SK-N-SH (cell line): ENCODE data around the gene TLL2. TPM values are rescaled to one million over a fixed set of nuclear protein-coding genes. Genes with fewer than 3 reads are reported as not detected.

Experiments used
- CTCF ChIA-PET: fragments of 300-600, 350-600 bp; formaldehyde crosslinking; extraction: SDS; loops from one replicate; lab custom pipeline; 2021; lab: Yijun Ruan, JAX
- POLR2A ChIA-PET: fragments of 350-600 bp; sonication (Branson Sonifier 250); formaldehyde crosslinking; extraction: SDS; loops from one replicate; lab custom pipeline; 2020; ENCODE audit warnings: antibody characterized with exemption, inconsistent platforms; lab: Yijun Ruan, JAX
- DNase-seq: peaks from one replicate; pipeline ENCODE4 v3.0.0; 2012
- H2AFZ ChIP-seq: fragments of 200-600 bp; sonication (generic); 2 replicates; pipeline ENCODE4 v1.8.1; 2016; ENCODE audit warnings: antibody characterized with exemption, mild to moderate bottlenecking, low read depth
- H3F3A ChIP-seq: fragments of 200-600 bp; sonication (generic); replicated peaks from 2 replicates; pipeline ENCODE3; 2016; ENCODE audit warnings: antibody characterized with exemption, mild to moderate bottlenecking; ENCODE audit not compliant: insufficient read depth
- H3K27ac ChIP-seq, 2 experiments: fragments of 200-500 bp in 1 of 2; fragments of 200-600 bp in 1 of 2; sonication (Bioruptor generic) in 1 of 2; sonication (generic), shearing (Covaris generic) in 1 of 2; 2 replicates each; pipeline versions ENCODE4 v1.5.1 to v1.6.1; 2014 to 2016; ENCODE audit warnings: low read depth in 2 of 2, inconsistent platforms in 1 of 2, low read length in 1 of 2, mild to moderate bottlenecking in 1 of 2, mixed read lengths in 1 of 2
- H3K27me3 ChIP-seq: fragments of 200-600 bp; sonication (generic), shearing (Covaris generic); 2 replicates; pipeline ENCODE4 v1.6.1; 2016; ENCODE audit warnings: mixed run types; ENCODE audit not compliant: insufficient read depth
- H3K36me3 ChIP-seq, 2 experiments: fragments of 200-500 bp in 1 of 2; fragments of 200-600 bp in 1 of 2; sonication (Bioruptor generic) in 1 of 2; sonication (generic) in 1 of 2; replicated peaks in 1 of 2; 2 replicates each; pipeline versions ENCODE3 to v1.5.1; 2014 to 2016; ENCODE audit warnings: low read length in 1 of 2, mild to moderate bottlenecking in 1 of 2; ENCODE audit not compliant: insufficient read depth in 2 of 2, control insufficient read depth in 1 of 2
- H3K4me1 ChIP-seq, 2 experiments: fragments of 200-500 bp in 1 of 2; fragments of 200-600 bp in 1 of 2; sonication (Bioruptor generic) in 1 of 2; sonication (generic), shearing (Covaris generic) in 1 of 2; 2 replicates each; pipeline versions ENCODE4 v1.5.1 to v1.6.1; 2014 to 2016; ENCODE audit warnings: low read depth in 1 of 2, low read length in 1 of 2, mixed run types in 1 of 2; ENCODE audit not compliant: insufficient read depth in 2 of 2, control insufficient read depth in 1 of 2
- H3K4me2 ChIP-seq: fragments of 200-600 bp; sonication (generic), shearing (Covaris generic); 2 replicates; pipeline ENCODE4 v1.6.1; 2017; ENCODE audit warnings: mixed run types
- H3K4me3 ChIP-seq, 2 experiments: fragments of 200-500 bp in 1 of 2; fragments of 200-600 bp in 1 of 2; sonication (Bioruptor generic) in 1 of 2; sonication (generic), shearing (Covaris generic) in 1 of 2; 2 replicates each; pipeline versions ENCODE4 v1.5.1 to v1.8.1; 2014 to 2016; ENCODE audit warnings: low read depth in 2 of 2, inconsistent platforms in 1 of 2, low read length in 1 of 2, mild to moderate bottlenecking in 1 of 2, mixed read lengths in 1 of 2, moderate library complexity in 1 of 2
- H3K79me2 ChIP-seq: fragments of 200-600 bp; sonication (generic); 2 replicates; pipeline ENCODE4 v1.8.1; 2017; ENCODE audit warnings: mild to moderate bottlenecking; ENCODE audit not compliant: insufficient read depth
- H3K9ac ChIP-seq: fragments of 200-600 bp; sonication (generic); 2 replicates; pipeline ENCODE4 v1.6.1; 2017; ENCODE audit warnings: mixed run types
- H3K9me2 ChIP-seq: fragments of 200-600 bp; sonication (generic); 2 replicates; pipeline ENCODE4 v1.6.1; 2017; ENCODE audit warnings: mixed run types
- H3K9me3 ChIP-seq: fragments of 200-600 bp; sonication (generic); 2 replicates; pipeline ENCODE4 v1.6.1; 2017; ENCODE audit warnings: mixed run types, mild to moderate bottlenecking, moderate library complexity
- H4K20me1 ChIP-seq: fragments of 200-600 bp; sonication (generic); 2 replicates; pipeline ENCODE4 v1.6.1; 2017; ENCODE audit warnings: mild to moderate bottlenecking, mixed run types; ENCODE audit not compliant: insufficient read depth
- FOSL2 ChIP-seq: IDR thresholded peaks from 2 replicates; pipeline ENCODE4 v1.4.0; 2012; ENCODE audit warnings: low read depth, mild to moderate bottlenecking, moderate library complexity, borderline replicate concordance
- GABPA ChIP-seq: IDR thresholded peaks from 2 replicates; pipeline ENCODE4 v1.4.0; 2012; ENCODE audit warnings: low read depth, mild to moderate bottlenecking
- GATA2 ChIP-seq: sonication (generic); formaldehyde crosslinking; IDR thresholded peaks from 2 replicates; pipeline ENCODE4 v1.5.0; 2020; ENCODE audit warnings: mild to moderate bottlenecking, missing genetic modification reagents
- MAX ChIP-seq: IDR thresholded peaks from 2 replicates; pipeline ENCODE4 v1.4.0; 2012; ENCODE audit warnings: low read depth
- MXI1 ChIP-seq: IDR thresholded peaks from 2 replicates; pipeline ENCODE4 v1.6.1; 2012; ENCODE audit warnings: mild to moderate bottlenecking, low read depth, low read length, improper control_type of control experiment
- RAD21 ChIP-seq: IDR thresholded peaks from 2 replicates; pipeline ENCODE4 v1.6.1; 2012; ENCODE audit warnings: mild to moderate bottlenecking, low read length
- REST ChIP-seq: IDR thresholded peaks from 2 replicates; pipeline ENCODE4 v1.6.1; 2012; ENCODE audit warnings: mild to moderate bottlenecking, low read depth, low read length, moderate library complexity
- WGBS: methylation state at CpG from one replicate; pipeline ENCODE4 v1.1.6; 2017; ENCODE audit warnings: low lambda C conversion rate; 5-methylcytosine and 5-hydroxymethylcytosine counted together
- polyA plus RNA-seq, 3 experiments: library from polyadenylated mRNA; depleted of rRNA; stranded (reverse); fragments of >200 nt; gene quantifications; 2 replicates each; pipeline ENCODE4 v1.2.3, GENCODE V29; 2012
- TF ChIP-seq, protein P1 (sequence below): fragments of 150-350 bp; IDR thresholded peaks from 2 replicates; pipeline ENCODE4 v1.6.1; 2017; ENCODE audit warnings: antibody characterized with exemption, low read length, low read depth, borderline replicate concordance

Gene TLL2
- polyA plus RNA-seq, 1 of the 3 experiments (the other 2 are of a cell fraction) = 0.36 TPM

DNA sequence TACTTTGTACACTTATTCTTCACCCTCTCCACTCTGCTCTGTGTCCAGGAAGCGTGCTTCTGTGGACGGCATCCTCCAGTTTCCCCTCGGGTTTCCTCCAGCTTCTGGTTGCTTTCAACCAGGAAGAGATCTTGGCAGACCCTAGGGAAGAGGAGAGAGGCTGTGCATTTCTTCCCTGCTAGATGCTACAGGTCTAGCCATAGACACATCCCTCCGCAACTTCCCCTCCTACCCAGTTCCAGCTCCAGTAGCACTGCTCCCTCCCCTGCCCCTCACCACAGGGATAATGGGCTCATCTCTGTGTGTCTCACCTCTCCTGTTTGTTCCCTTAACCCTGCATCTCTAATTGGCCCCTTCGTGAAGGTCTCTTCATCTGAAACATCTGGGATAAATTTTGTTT is 16.3 kb downstream of the TLL2 start:
- Histone ChIP-seq H3K9ac (no peak overlapping the region), H2AFZ (no peak overlapping the region), H3K4me1 (peaks cover 0 to 1% of the 10 kb centered on the region in 2 experiments; a peak in 1 of 4 replicates), H4K20me1 (no peaks in the 10 kb centered on the region), H3K9me2 (no peaks in the 10 kb centered on the region), H3K4me3 (no peak overlapping the region), H3K9me3 (no peaks in the 10 kb centered on the region), H3K4me2 (no peak overlapping the region), H3K27ac (no peak overlapping the region), H3F3A (no peaks in the 10 kb centered on the region), H3K79me2 (no peaks in the 10 kb centered on the region), H3K27me3 (no peaks in the 10 kb centered on the region), H3K36me3 (no peaks in the 10 kb centered on the region)
- TF ChIP-seq MAX = no peak
- TF ChIP-seq FOSL2 = no peak
- no peak for TF ChIP-seq RAD21
- no peak for TF ChIP-seq MXI1
- TF ChIP-seq GABPA = no peak
- TF ChIP-seq GATA2 = no peak
- DNase-seq = no peak
- WGBS = 48% methylated on average over 5 of the region's 5 CpGs
- POLR2A ChIA-PET = interaction anchor here (0.6 kb wide), 1 partner anchor 61 kb away, joined by 3 read pairs; no protein-coding TSS in a partner anchor
- CTCF ChIA-PET = interaction anchor here (0.8 to 2.2 kb wide), 4 partner anchors 13 to 122 kb away, joined by 3 to 9 read pairs (median 6); partner anchors contain the start of gene TLL2

DNA sequence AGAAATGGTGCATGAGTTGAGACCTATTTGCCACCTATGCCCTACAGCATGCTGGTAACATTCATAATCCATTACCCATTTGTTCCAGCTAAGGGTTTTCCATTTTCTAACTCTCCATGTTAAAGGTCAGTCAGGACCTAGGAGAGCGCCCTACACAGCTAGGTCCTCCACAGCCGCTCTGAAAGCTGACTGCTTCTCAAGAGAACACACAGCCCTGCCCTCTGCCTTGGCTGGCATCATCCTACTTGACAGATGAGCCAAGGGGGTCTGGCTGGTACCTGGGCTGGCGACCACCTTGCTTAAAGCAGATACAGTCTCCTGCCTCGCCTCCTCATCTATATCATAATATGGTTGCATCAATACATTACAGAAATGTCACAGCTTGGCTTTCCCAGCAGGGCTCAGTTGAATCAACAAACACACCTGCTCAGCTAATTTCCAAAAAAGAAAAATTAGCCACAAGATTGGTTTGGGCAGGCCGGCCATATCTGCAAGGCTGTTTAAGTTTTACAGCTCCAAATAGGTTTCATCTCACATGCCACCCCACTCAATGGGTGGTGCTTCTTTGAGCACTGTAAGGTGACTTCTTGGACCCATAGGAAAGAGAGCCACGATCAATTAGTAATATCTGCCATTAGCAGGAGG is 17.3 kb downstream of the TLL2 start:
- WGBS = 51% methylated on average over 6 of the region's 6 CpGs
- Histone ChIP-seq H4K20me1 (no peaks in the 10 kb centered on the region), H3K9ac (no peak overlapping the region), H3K9me2 (no peaks in the 10 kb centered on the region), H3K4me3 (no peak overlapping the region), H2AFZ (no peak overlapping the region), H3K36me3 (no peaks in the 10 kb centered on the region), H3K79me2 (no peaks in the 10 kb centered on the region), H3K27ac (no peak overlapping the region), H3K4me2 (no peak overlapping the region), H3F3A (no peaks in the 10 kb centered on the region), H3K9me3 (no peaks in the 10 kb centered on the region), H3K4me1 (no peaks in the 10 kb centered on the region), H3K27me3 (no peaks in the 10 kb centered on the region)
- no peak for DNase-seq
- ChIA-PET CTCF (no interaction called here), POLR2A (no interaction called here)
- TF ChIP-seq, protein P1, sequence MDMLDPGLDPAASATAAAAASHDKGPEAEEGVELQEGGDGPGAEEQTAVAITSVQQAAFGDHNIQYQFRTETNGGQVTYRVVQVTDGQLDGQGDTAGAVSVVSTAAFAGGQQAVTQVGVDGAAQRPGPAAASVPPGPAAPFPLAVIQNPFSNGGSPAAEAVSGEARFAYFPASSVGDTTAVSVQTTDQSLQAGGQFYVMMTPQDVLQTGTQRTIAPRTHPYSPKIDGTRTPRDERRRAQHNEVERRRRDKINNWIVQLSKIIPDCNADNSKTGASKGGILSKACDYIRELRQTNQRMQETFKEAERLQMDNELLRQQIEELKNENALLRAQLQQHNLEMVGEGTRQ = no peak
- TF ChIP-seq REST = peak; percentile 95
